Cardiac muscle cell (in vitro differentiated cells and primary cell): ENCODE results near the gene WDFY3. TPM values are rescaled to one million over a fixed set of nuclear protein-coding genes. Genes with fewer than 3 reads are reported as not detected.

ENCODE experiments used
- DNase-seq, 2 donors: peaks; one replicate each; pipeline versions ENCODE4 v3.0.0 to v3.0.0-alpha.2; 2010 to 2017; ENCODE audit warnings: low read depth in 1 of 2, low spot score in 1 of 2
- H3K27ac ChIP-seq: fragments of 200-600 bp; sonication (generic); 2 replicates; pipeline ENCODE4 v1.5.1; 2016
- H3K27me3 ChIP-seq: fragments of 200-600 bp; sonication (generic); 2 replicates; pipeline ENCODE4 v1.6.0; 2016; ENCODE audit warnings: control low read depth
- H3K36me3 ChIP-seq: fragments of 200-600 bp; sonication (generic); 2 replicates; pipeline ENCODE4 v1.5.1; 2016; ENCODE audit warnings: control low read depth
- H3K4me1 ChIP-seq: fragments of 200-600 bp; sonication (generic); 2 replicates; pipeline ENCODE4 v1.8.1; 2017; ENCODE audit warnings: low read depth, mild to moderate bottlenecking, mixed run types
- H3K4me3 ChIP-seq: fragments of 200-600 bp; sonication (generic); 2 replicates; pipeline ENCODE4 v1.5.1; 2016; ENCODE audit warnings: mild to moderate bottlenecking
- H3K9me3 ChIP-seq: fragments of 200-600 bp; sonication (generic); 2 replicates; pipeline ENCODE4 v1.5.1; 2017; ENCODE audit warnings: low read depth, mild to moderate bottlenecking, control low read depth
- CTCF ChIP-seq: IDR thresholded peaks from 2 replicates; pipeline ENCODE4 v1.5.1; 2012; ENCODE audit warnings: low read depth, mild to moderate bottlenecking, low read length
- polyA plus RNA-seq: library from polyadenylated mRNA; unstranded; fragments of >200 nt; fragmentation: Nextera tagmentation; extraction: Ambion mirVana; gene quantifications from 2 replicates; pipeline ENCODE4 v1.2.1, GENCODE V29; 2016
- total RNA-seq: library from RNA; depleted of rRNA; stranded (reverse); fragments of >200 nt; gene quantifications from 2 replicates; pipeline ENCODE4 v1.2.3, GENCODE V29; 2016

WDFY3 gene
- total and polyA plus RNA-seq, 2 experiments from 2014 or later: 9.6 to 59.0 TPM

- no peaks in the 10 kb centered on the region for H3K9me3 ChIP-seq
- no peak overlapping the region for H3K4me3 ChIP-seq
- H3K36me3 ChIP-seq: no peaks in the 10 kb centered on the region
- TF ChIP-seq CTCF: no peak
- H3K27ac ChIP-seq: no peak overlapping the region
- DNase-seq: no peak
- no peaks in the 10 kb centered on the region for H3K4me1 ChIP-seq
- no peaks in the 10 kb centered on the region for H3K27me3 ChIP-seq
Observed at GRCh38 chr4:84940960-84941359, 25.5 kb downstream of the WDFY3 start.

- no peak for TF ChIP-seq CTCF
Observed at GRCh38 chr4:84939113-84939512, 27.4 kb downstream of the WDFY3 start.

GRCh38 chr4:84938316-84938715 lies 28.2 kb downstream of the WDFY3 start:
- no peak for TF ChIP-seq CTCF
- DNase-seq: peak in 1 of 2 donors; percentile 78
- no peaks in the 10 kb centered on the region for H3K27me3 ChIP-seq
- H3K4me1 ChIP-seq: no peaks in the 10 kb centered on the region
- no peak overlapping the region for H3K27ac ChIP-seq
- no peak overlapping the region for H3K4me3 ChIP-seq
- H3K9me3 ChIP-seq: no peaks in the 10 kb centered on the region
- H3K36me3 ChIP-seq: no peaks in the 10 kb centered on the region

More at GRCh38 chr4:84939113-84939512, 27.4 kb downstream of the WDFY3 start:
- no peak overlapping the region for H3K27ac ChIP-seq
- no peaks in the 10 kb centered on the region for H3K27me3 ChIP-seq
- H3K4me1 ChIP-seq: no peaks in the 10 kb centered on the region
- no peak overlapping the region for H3K4me3 ChIP-seq
- no peaks in the 10 kb centered on the region for H3K9me3 ChIP-seq
- DNase-seq: no peak
- H3K36me3 ChIP-seq: no peaks in the 10 kb centered on the region

- Histone ChIP-seq H3K27ac (no peak overlapping the region), H3K9me3 (no peaks in the 10 kb centered on the region), H3K36me3 (no peaks in the 10 kb centered on the region)
Observed at GRCh38 chr4:84937381-84937977, 29.0 kb downstream of the WDFY3 start.

GRCh38 chr4:84936123-84936522 lies 30.4 kb downstream of the WDFY3 start:
- H3K9me3 ChIP-seq: no peaks in the 10 kb centered on the region
- no peak overlapping the region for H3K27ac ChIP-seq
- H3K36me3 ChIP-seq: no peaks in the 10 kb centered on the region
- H3K4me3 ChIP-seq: no peak overlapping the region
- peaks cover 5% of the 10 kb centered on the region for H3K4me1 ChIP-seq
- TF ChIP-seq CTCF: no peak
- H3K27me3 ChIP-seq: no peaks in the 10 kb centered on the region
- no peak for DNase-seq

More at GRCh38 chr4:84937381-84937977, 29.0 kb downstream of the WDFY3 start:
- DNase-seq: no peak
- Histone ChIP-seq H3K27me3 (no peaks in the 10 kb centered on the region), H3K4me1 (no peaks in the 10 kb centered on the region), H3K4me3 (no peak overlapping the region)
- TF ChIP-seq CTCF: no peak
